GM12892 (cell line): ENCODE measurements around the gene NRP1.

Source experiments
- DNase-seq: peaks from one replicate; pipeline ENCODE4 v3.0.0; 2011; ENCODE audit not compliant: insufficient read length
- FAIRE-seq: peaks from 2 replicates; lab custom pipeline; 2011; peaks lifted over from hg19 to GRCh38; lab: Jason Lieb, UNC
- POLR2A ChIP-seq: IDR thresholded peaks from 2 replicates; pipeline ENCODE4 v1.6.1; 2011; ENCODE audit warnings: low read depth, low read length, control low read depth
- POLR2AphosphoS5 ChIP-seq: IDR thresholded peaks from 2 replicates; pipeline ENCODE4 v1.6.1; 2011; ENCODE audit warnings: low read depth, low read length, control low read depth
- TAF1 ChIP-seq: IDR thresholded peaks from 2 replicates; pipeline ENCODE4 v1.6.1; 2011; ENCODE audit warnings: low read depth, mild to moderate bottlenecking, control low read depth, low read length, borderline replicate concordance

Gene NRP1

GRCh38 chr10:33298110-33298509 is 36.4 kb downstream of the NRP1 start:
- no peak for TF ChIP-seq TAF1
- no peak for TF ChIP-seq POLR2A
- no peak for TF ChIP-seq POLR2AphosphoS5
- DNase-seq: no peak
- FAIRE-seq: no peak

DNA sequence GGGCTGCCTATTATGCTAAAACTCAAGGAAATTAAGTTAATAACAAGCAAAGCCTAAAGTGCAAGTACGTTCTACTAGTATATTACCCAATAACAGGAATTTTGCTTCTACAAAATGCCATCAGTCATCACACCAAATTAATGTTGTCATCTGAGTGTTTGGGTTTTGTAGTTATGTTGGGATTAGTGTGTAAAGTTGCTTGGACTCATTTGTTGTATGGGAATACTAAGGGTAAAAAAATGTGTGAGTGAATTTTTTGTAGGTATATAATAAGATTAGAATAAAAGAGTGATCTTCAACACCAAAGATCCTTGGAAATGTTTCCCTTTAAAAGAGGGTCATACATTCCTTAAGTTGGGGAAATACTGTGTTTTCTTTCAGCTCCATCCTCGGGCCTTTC is 38.6 kb downstream of the NRP1 start:
- DNase-seq (no peak), FAIRE-seq (no peak)
- TF ChIP-seq TAF1 (no peak), POLR2AphosphoS5 (no peak), POLR2A (no peak)

GRCh38 chr10:33293531-33294170 is 40.8 kb downstream of the NRP1 start:
- TF ChIP-seq POLR2A (no peak), POLR2AphosphoS5 (no peak), TAF1 (no peak)
- no peak for FAIRE-seq
- no peak for DNase-seq

DNA sequence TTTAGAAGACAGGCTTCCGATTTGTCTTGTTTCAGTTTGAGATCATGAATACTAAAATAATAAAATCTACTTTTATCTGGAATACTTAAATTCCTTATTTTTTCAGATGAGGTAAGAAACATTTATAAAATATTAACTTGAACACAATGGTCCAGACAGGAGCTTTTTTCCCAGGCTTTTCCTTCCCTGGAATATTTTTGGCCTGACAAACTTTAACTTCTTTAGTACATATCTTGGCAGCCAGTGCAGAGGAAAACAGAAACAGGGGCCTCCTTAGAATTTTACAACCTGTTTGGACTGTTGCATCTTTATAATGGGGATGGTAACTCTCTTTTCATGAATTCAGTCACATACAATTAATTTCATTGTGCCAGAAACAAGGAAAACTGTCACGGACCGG is 41.4 kb downstream of the NRP1 start:
- no peak for FAIRE-seq
- DNase-seq: no peak
- TF ChIP-seq TAF1 (no peak), POLR2AphosphoS5 (no peak), POLR2A (no peak)

GRCh38 chr10:33291053-33291592 is 43.3 kb downstream of the NRP1 start:
- TF ChIP-seq POLR2A (no peak), POLR2AphosphoS5 (no peak), TAF1 (no peak)
- no peak for FAIRE-seq
- DNase-seq: no peak

DNA sequence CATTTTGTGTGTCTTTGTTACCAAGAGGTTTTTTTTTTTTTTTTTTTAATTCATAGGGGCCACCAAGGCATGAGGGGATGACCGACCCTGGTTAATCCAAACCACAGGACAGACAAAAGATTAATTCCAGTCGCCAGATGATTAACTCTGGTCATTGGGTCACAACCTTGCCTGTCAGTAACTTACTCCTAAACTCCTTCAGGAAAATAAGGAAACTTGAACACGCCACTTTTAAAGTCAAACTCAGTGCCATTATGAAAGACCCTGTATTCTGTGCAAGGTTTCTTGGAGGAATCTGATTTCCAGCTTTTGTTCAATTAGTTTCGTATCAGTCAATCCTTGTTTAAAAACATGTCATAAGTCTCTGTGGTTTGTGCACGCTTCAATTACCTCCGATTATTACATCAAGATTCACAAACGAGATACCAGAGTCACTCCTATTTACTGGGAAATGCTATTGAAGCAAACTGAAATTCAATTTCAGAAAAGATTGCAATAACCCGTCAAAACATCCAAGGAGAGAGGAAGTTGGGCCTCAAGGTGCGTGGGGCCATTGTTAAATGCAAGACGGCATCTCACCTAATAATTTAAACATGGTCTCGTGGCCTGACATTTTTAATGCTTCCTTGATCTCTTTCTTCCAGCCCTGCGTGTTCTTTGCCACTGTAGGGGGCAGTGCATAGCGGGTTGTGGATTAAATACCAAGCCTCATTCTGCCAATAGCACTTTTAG is 44.0 kb downstream of the NRP1 start:
- TF ChIP-seq TAF1: no peak
- TF ChIP-seq POLR2A: no peak
- TF ChIP-seq POLR2AphosphoS5: no peak
- FAIRE-seq (peak; percentile 9), DNase-seq (no peak)

DNA sequence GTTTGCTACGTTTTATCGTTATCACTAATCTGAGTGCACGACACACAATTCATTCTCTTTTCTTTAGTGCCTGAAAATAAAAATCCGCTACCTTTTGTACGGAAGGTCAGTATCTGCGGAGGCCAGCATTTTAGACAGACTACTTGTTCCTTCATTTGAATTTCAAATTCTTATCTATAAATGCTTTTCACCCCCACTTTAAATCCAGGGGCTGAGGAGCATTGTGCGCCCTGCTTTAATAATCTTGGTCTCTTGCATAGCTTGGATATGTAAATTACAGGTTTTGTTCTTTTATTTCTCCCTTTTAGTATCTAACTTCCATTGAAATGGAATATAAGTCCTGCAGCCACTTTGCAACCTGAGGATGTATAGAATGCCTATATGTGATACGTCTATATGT is 44.7 kb downstream of the NRP1 start:
- TF ChIP-seq TAF1: no peak
- TF ChIP-seq POLR2A: no peak
- TF ChIP-seq POLR2AphosphoS5: no peak
- no peak for FAIRE-seq

GRCh38 chr10:33288127-33288526 is 46.3 kb downstream of the NRP1 start:
- TF ChIP-seq POLR2A: no peak
- DNase-seq: no peak
- no peak for FAIRE-seq

More for the DNA sequence above, 44.7 kb downstream of the NRP1 start:
- no peak for DNase-seq

DNA sequence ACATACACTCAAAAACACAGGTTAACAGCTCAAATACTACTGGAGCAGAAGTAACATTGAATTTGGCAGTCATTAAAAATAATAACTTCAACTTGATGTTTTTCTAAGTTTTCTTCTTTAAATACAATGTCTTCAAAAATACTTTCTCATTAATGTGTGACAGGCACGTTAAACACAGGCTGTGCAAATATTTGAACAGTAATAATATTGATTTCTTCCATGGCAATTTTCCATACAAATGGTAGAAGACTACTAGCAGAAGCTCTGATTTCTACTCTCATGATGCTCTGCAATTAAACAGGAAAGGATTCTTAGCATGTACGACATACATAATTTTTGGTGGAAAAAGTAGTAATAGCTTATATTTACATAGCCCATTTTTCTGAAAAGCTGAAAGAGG is 47.4 kb downstream of the NRP1 start:
- TF ChIP-seq TAF1: no peak
- no peak for TF ChIP-seq POLR2AphosphoS5
- no peak for TF ChIP-seq POLR2A
- DNase-seq (no peak), FAIRE-seq (no peak)

DNA sequence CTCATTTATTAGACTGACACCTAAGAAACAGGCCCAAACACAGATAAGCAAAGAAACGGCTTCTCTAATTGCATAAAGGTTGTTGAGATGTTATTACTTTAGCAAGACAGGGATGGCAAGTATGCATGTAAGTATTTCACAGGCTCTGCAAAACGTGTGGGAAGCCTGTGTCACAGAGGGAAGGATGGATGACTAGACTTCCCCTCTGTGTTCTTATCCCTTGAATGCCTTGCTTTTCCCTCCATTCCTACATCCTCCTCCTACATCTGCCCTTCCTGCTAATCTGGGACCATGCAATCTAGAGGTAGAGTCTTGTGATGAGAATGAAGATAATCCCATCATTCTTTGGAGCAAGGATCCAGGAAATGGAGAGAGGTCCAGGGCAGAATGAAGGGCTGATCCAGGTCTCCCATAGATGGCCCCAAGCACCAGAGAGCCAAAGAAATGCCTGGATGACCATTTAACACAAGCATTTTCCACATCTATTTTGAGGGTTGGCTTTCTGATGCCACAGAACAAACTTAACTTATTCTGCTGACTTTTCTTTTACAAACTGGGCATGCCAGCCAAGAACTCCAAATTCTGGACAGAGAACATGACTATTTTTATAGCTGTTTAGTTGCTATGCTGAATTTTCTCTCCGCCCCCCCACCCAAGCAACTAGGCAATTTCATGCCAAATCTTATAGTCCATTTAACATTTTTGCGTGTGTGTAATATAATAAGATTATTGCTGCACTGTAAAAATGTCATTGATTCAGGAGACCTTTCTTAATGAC is 48.1 kb downstream of the NRP1 start:
- FAIRE-seq: no peak
- DNase-seq: no peak
- no peak for TF ChIP-seq POLR2A
- TF ChIP-seq TAF1: no peak
- TF ChIP-seq POLR2AphosphoS5: no peak

GRCh38 chr10:33284945-33285344 is 49.5 kb downstream of the NRP1 start:
- FAIRE-seq (no peak), DNase-seq (no peak)
- TF ChIP-seq TAF1 (no peak), POLR2AphosphoS5 (no peak), POLR2A (no peak)

DNA sequence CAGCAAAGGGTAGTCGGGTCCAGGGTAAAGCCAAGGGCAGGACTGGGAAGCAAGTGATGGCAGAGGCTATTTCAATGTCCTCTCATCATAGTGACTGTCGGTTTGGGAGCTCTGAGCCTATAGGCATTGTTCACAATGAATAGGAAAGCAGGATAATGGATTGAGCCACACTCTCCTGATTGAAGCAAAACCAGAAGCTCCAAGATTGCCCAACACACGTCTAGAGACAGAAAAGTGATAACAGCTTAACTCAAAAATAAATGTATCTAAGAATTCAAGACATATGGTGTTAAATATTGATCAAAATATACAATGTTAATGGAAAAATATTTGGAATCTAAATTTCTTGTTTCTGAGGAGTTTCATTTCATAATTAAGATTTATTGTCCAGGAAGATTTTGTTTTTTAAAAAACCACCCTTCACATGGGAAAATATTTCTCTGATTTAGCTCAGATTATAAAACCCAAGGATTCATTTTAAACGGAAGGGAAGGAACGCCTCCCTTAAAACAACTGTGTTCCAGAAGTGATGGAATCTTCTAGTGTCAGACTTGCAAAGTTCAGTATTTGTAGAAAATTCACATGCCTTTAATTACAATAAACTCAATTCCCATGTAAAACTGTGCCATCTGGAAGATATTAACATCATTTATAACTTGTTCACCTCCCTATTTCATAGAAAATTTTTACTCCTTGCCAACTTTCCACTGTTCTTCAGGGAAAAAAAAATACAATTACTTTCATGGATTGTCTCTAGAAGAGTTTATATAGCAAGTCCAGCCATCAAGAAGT is 54.5 kb downstream of the NRP1 start:
- DNase-seq (no peak), FAIRE-seq (no peak)
- TF ChIP-seq POLR2A (no peak), TAF1 (no peak), POLR2AphosphoS5 (no peak)
